HFF-Myc (cell line): ENCODE results near the gene COL5A1.

Experiments
- DNase-seq: peaks from one replicate; pipeline ENCODE4 v3.0.0-alpha.2; 2011; ENCODE audit warnings: low read depth; ENCODE audit errors: extremely low read depth
- H3K4me3 ChIP-seq: replicated peaks from 2 replicates; pipeline ENCODE4 v1.5.1; 2011; ENCODE audit warnings: low read depth, mild to moderate bottlenecking, control low read depth, low read length
- TF ChIP-seq, protein P1 (sequence below): IDR thresholded peaks from 2 replicates; pipeline ENCODE4 v1.5.1; 2012; ENCODE audit warnings: mild to moderate bottlenecking, low read depth, low read length, control low read depth; ENCODE audit errors: missing control alignments

The COL5A1 gene

GRCh38 chr9:134692573-134692860 lies 50.9 kb downstream of the COL5A1 start:
- TF ChIP-seq, protein P1, sequence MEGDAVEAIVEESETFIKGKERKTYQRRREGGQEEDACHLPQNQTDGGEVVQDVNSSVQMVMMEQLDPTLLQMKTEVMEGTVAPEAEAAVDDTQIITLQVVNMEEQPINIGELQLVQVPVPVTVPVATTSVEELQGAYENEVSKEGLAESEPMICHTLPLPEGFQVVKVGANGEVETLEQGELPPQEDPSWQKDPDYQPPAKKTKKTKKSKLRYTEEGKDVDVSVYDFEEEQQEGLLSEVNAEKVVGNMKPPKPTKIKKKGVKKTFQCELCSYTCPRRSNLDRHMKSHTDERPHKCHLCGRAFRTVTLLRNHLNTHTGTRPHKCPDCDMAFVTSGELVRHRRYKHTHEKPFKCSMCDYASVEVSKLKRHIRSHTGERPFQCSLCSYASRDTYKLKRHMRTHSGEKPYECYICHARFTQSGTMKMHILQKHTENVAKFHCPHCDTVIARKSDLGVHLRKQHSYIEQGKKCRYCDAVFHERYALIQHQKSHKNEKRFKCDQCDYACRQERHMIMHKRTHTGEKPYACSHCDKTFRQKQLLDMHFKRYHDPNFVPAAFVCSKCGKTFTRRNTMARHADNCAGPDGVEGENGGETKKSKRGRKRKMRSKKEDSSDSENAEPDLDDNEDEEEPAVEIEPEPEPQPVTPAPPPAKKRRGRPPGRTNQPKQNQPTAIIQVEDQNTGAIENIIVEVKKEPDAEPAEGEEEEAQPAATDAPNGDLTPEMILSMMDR: no peak
- no peak for DNase-seq
- H3K4me3 ChIP-seq: no peak overlapping the region

DNA sequence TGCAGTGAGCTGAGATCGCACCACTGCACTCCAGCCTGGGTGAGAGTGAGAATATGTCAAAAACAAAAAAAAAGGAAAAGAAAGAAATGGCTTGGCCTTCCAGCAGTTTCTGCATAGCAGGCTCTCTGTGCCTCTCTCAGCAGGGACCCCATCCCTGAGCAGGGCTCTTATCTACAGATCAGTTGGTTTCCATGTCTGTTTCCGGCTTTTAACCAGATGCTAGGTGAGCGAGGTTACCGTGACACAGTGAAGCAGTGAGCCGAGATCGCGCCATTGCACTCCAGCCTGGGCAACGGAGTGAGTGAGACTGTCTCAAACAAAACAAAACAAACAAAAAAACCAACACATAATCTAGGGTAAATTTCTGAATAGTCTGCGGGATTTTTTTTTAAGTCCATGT lies 51.4 kb downstream of the COL5A1 start:
- no peak overlapping the region for H3K4me3 ChIP-seq
- DNase-seq: no peak
- TF ChIP-seq, protein P1: no peak

- H3K4me3 ChIP-seq: no peak overlapping the region
- no peak for DNase-seq
- TF ChIP-seq, protein P1: no peak
Observed at GRCh38 chr9:134693641-134694367, 52.2 kb downstream of the COL5A1 start.

DNA sequence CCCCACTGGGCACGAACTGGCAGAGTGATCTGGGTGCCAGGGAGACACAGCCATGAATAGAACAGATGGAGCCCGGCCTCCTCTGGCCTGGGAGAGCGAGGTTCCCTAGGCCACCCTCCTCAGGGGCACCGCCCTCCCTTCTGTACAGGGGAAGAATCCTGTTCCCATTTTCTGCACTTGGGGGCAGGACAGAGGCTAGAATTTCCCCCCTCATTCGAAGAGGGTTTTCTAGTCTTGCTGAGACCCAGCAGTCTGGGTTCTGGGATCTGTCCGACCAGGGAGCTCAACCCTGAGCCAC lies 52.7 kb downstream of the COL5A1 start:
- no peak for DNase-seq
- H3K4me3 ChIP-seq: no peak overlapping the region
- TF ChIP-seq, protein P1: no peak

- H3K4me3 ChIP-seq: no peak overlapping the region
- no peak for DNase-seq
- TF ChIP-seq, protein P1: no peak
Observed at GRCh38 chr9:134694714-134695113, 53.1 kb downstream of the COL5A1 start.

DNA sequence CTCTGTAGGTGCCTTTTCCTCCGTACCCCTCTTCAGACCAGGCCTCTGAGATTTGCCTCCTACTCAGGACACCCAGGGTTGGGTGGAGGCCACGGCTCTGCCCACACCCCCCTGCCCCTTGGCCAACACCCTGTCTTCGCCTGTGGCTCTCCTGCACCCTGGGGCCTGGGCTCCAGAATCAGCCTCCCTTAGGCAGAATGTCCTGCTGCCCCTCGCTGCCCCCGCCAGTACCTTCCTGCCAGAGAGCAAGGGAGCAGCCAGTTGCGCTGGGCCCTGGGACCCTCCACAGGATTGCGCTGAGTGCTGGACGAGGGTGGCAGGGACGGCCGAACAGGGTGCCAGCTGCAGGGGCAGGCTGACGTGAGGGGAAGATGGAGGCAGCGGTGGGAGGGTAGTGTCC lies 53.5 kb downstream of the COL5A1 start:
- no peak overlapping the region for H3K4me3 ChIP-seq
- no peak for DNase-seq
- TF ChIP-seq, protein P1: no peak

GRCh38 chr9:134696433-134696832 lies 54.8 kb downstream of the COL5A1 start:
- TF ChIP-seq, protein P1: no peak
- no peak overlapping the region for H3K4me3 ChIP-seq
- no peak for DNase-seq
